GM13976 (cell line): ENCODE measurements around the gene PEX10.
"Not testable (repeated sequence)": the region's sequence is repeated elsewhere in the genome, so short reads cannot be mapped to it uniquely, and the experiment has no call there.

Source experiments
- DNase-seq: peaks from one replicate; pipeline ENCODE4 v3.0.0; 2012; ENCODE audit warnings: low spot score
- in situ Hi-C: fragments of 300-500 bp; cut with MboI; formaldehyde crosslinking; loops from one replicate; pipeline ENCODE4 v1.12.0; 2022; ENCODE audit warnings: low sequenced_read_pairs, mixed read lengths, inconsistent platforms; ENCODE audit not compliant: unreplicated experiment
- TF ChIP-seq, protein P1 (sequence below): IDR thresholded peaks from 2 replicates; pipeline ENCODE4 v1.5.1; 2012; ENCODE audit warnings: borderline replicate concordance, mild to moderate bottlenecking; ENCODE audit not compliant: insufficient read depth; ENCODE audit errors: extremely low read depth, missing control alignments, control extremely low read depth

Gene PEX10

GRCh38 chr1:2412395-2412772 is at the start of gene PEX10:
PEX10 (minus strand) TSS chr1:2412564; CDS start chr1:2412502, 62 bp downstream.
- TF ChIP-seq, protein P1, sequence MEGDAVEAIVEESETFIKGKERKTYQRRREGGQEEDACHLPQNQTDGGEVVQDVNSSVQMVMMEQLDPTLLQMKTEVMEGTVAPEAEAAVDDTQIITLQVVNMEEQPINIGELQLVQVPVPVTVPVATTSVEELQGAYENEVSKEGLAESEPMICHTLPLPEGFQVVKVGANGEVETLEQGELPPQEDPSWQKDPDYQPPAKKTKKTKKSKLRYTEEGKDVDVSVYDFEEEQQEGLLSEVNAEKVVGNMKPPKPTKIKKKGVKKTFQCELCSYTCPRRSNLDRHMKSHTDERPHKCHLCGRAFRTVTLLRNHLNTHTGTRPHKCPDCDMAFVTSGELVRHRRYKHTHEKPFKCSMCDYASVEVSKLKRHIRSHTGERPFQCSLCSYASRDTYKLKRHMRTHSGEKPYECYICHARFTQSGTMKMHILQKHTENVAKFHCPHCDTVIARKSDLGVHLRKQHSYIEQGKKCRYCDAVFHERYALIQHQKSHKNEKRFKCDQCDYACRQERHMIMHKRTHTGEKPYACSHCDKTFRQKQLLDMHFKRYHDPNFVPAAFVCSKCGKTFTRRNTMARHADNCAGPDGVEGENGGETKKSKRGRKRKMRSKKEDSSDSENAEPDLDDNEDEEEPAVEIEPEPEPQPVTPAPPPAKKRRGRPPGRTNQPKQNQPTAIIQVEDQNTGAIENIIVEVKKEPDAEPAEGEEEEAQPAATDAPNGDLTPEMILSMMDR = no peak
- in situ Hi-C loops = loop anchor here (25.0 kb wide), 1 partner anchor 125 kb away; the partner anchor contains the start of genes HES5 and PANK4
- peak; percentile 99 for DNase-seq

GRCh38 chr1:2460996-2461751 is 48.8 kb upstream of the PEX10 start:
- TF ChIP-seq, protein P1 = no peak
- in situ Hi-C loops = no loop called here
- DNase-seq = no peak

DNA sequence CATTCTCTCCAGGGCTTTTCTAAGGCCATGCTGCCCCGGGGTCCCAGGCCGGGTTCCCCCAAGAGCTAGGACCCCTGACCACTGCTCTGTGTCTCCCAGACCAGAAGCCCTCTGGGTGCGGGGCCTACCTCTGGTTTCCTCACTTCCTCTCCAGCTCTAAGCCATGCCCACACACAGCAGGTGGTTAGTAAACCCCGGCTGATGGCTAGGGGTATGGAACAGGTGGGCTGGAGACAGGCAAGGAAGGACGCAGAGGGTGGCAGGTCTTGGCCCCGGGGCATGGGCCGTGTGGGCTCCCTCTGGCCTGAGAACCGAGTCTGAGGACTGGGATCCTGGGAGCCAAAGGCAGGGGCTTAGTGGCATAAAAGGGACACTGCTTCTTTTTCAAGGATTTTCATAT is 47.8 kb upstream of the PEX10 start:
- TF ChIP-seq, protein P1 = no peak
- in situ Hi-C loops = no loop called here
- no peak for DNase-seq

- in situ Hi-C loops = no loop called here
- TF ChIP-seq, protein P1 = no peak
- DNase-seq = no peak
These were observed 47.4 kb upstream of the PEX10 start for GRCh38 chr1:2459757-2460156.

GRCh38 chr1:2459102-2459753 is 46.9 kb upstream of the PEX10 start:
- in situ Hi-C loops, DNase-seq: not testable (repeated sequence)

DNA sequence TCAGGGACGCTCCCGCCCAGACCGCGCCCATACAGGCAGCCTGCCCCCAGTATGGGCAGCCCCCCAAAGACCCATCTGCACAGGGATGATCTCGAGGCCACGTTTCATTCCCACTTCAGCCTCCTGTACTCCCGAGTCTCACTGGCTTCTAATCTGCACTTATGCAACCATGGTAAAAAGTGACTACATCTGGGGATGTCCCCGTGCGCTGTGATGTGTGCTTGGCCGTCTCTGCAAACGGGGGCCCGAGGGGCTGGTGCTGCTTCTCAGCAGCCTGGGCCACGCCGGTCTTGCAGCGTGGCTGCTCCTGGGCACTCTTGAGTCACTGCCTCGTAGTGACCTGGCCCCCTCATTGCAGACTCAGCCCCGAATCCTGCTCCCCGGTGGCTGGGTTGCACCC is 46.3 kb upstream of the PEX10 start:
- in situ Hi-C loops = no loop called here
- DNase-seq = no peak
- TF ChIP-seq, protein P1 = no peak

GRCh38 chr1:2457444-2457843 is 45.1 kb upstream of the PEX10 start:
- TF ChIP-seq, protein P1 = no peak
- DNase-seq = no peak
- in situ Hi-C loops = no loop called here
